ENCODE data around the gene CAMTA1. TPM values are rescaled to one million over a fixed set of nuclear protein-coding genes. Genes with fewer than 3 reads are reported as not detected.

CAMTA1 gene
- total and polyA plus RNA-seq, 4 donors = 78.7 to 438 (median 173) TPM

GRCh38 chr1:7497107-7497637 is 711.9 kb downstream of the CAMTA1 start:
- WGBS, 2 donors = 88 to 89% methylated on average over 12 of the region's 12 CpGs
- DNase-seq (no peak), ATAC-seq (ENCODE audit: low FRiP score) (no peak)
- Histone ChIP-seq H3K27me3 (ENCODE audit: control insufficient read depth in 1 of 2, insufficient read depth in 2 of 2, low read length in 1 of 2) (no peaks in the 10 kb centered on the region), H3K27ac (ENCODE audit: low read depth in 1 of 2, low read length in 2 of 2) (no peak overlapping the region), H3K4me3 (ENCODE audit: low read length in 2 of 2) (no peak overlapping the region), H3K36me3 (ENCODE audit: control insufficient read depth in 1 of 2, insufficient read depth in 2 of 2, low read length in 1 of 2) (no peaks in the 10 kb centered on the region), H3K4me1 (ENCODE audit: control insufficient read depth in 1 of 2, insufficient read depth in 2 of 2, low read length in 2 of 2) (no peaks in the 10 kb centered on the region), H3K9me3 (ENCODE audit: control insufficient read depth, low read length) (no peaks in the 10 kb centered on the region)
- intact Hi-C loops (cut with DNase I) = no loop called here

- no peak overlapping the region for H3K4me3 ChIP-seq (ENCODE audit: low read length in 2 of 2)
- no peak overlapping the region for H3K27ac ChIP-seq (ENCODE audit: low read depth in 1 of 2, low read length in 2 of 2)
- intact Hi-C loops (cut with DNase I) = no loop called here
- no peaks in the 10 kb centered on the region for H3K36me3 ChIP-seq (ENCODE audit: control insufficient read depth in 1 of 2, insufficient read depth in 2 of 2, low read length in 1 of 2)
- 86 to 89% methylated on average over 22 of the region's 22 CpGs for WGBS, 2 donors
- H3K9me3 ChIP-seq (ENCODE audit: control insufficient read depth, low read length) = no peaks in the 10 kb centered on the region
- H3K4me1 ChIP-seq (ENCODE audit: control insufficient read depth in 1 of 2, insufficient read depth in 2 of 2, low read length in 2 of 2) = no peaks in the 10 kb centered on the region
- H3K27me3 ChIP-seq (ENCODE audit: control insufficient read depth in 1 of 2, insufficient read depth in 2 of 2, low read length in 1 of 2) = no peaks in the 10 kb centered on the region
- no peak for ATAC-seq (ENCODE audit: low FRiP score)
- DNase-seq = no peak
Observed at GRCh38 chr1:7500381-7501083, 715.3 kb downstream of the CAMTA1 start.

- no peaks in the 10 kb centered on the region for H3K4me1 ChIP-seq (ENCODE audit: control insufficient read depth in 1 of 2, insufficient read depth in 2 of 2, low read length in 2 of 2)
- ATAC-seq (ENCODE audit: low FRiP score) (no peak), DNase-seq (no peak)
- H3K27ac ChIP-seq (ENCODE audit: low read depth in 1 of 2, low read length in 2 of 2) = no peak overlapping the region
- H3K27me3 ChIP-seq (ENCODE audit: control insufficient read depth in 1 of 2, insufficient read depth in 2 of 2, low read length in 1 of 2) = no peaks in the 10 kb centered on the region
- intact Hi-C loops (cut with DNase I) = no loop called here
- 82 to 91% methylated on average over 10 of the region's 10 CpGs for WGBS, 2 donors
- no peaks in the 10 kb centered on the region for H3K36me3 ChIP-seq (ENCODE audit: control insufficient read depth in 1 of 2, insufficient read depth in 2 of 2, low read length in 1 of 2)
- H3K9me3 ChIP-seq (ENCODE audit: control insufficient read depth, low read length) = no peaks in the 10 kb centered on the region
- H3K4me3 ChIP-seq (ENCODE audit: low read length in 2 of 2) = no peak overlapping the region
Observed at GRCh38 chr1:7501084-7501491, 715.8 kb downstream of the CAMTA1 start.

- H3K4me3 ChIP-seq (ENCODE audit: low read length in 2 of 2) = no peak overlapping the region
- H3K36me3 ChIP-seq (ENCODE audit: control insufficient read depth in 1 of 2, insufficient read depth in 2 of 2, low read length in 1 of 2) = no peaks in the 10 kb centered on the region
- WGBS, 2 donors = 67 to 68% methylated on average over 15 of the region's 15 CpGs
- intact Hi-C loops (cut with DNase I) = no loop called here
- no peaks in the 10 kb centered on the region for H3K9me3 ChIP-seq (ENCODE audit: control insufficient read depth, low read length)
- no peak overlapping the region for H3K27ac ChIP-seq (ENCODE audit: low read depth in 1 of 2, low read length in 2 of 2)
- ATAC-seq (ENCODE audit: low FRiP score) (no peak), DNase-seq (no peak)
- H3K4me1 ChIP-seq (ENCODE audit: control insufficient read depth in 1 of 2, insufficient read depth in 2 of 2, low read length in 2 of 2) = no peaks in the 10 kb centered on the region
- H3K27me3 ChIP-seq (ENCODE audit: control insufficient read depth in 1 of 2, insufficient read depth in 2 of 2, low read length in 1 of 2) = no peaks in the 10 kb centered on the region
Observed at GRCh38 chr1:7501723-7502603, 716.7 kb downstream of the CAMTA1 start.

DNA sequence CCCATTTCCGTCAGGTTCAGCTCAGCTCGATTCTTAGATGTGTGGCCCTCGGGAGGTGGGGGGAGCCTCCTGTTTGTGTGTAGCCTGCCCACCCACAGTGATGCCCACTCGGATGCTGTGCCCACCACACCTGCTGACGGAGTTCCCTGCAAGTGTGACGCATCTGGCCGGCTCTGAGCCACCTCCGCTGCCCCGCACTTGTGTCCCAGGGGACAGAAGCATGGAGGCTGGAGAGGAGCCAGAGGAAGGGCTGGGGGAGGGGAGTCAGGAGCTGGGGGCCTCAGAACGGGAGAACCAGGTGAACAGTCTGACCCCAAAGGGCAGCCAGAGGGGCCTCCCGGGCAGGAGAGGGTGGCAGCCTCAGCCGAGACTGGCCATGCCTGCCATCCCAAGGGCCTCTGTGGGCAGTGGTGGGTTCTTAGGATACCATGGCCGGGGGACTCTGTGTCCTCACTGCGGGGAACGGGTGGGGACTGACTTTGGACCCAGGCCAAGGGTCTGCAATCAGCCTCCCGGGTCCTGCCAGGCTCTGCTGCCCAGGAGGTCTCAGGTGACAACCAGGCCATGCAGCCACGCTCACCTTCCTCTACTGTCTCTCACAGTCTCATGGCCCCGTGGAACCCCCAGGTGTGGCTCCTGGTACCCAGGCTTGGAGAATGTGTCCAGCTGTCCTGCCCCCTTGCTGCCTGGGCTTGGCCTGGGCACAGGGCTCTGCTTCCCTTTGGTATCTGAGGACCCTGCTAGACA is 718.6 kb downstream of the CAMTA1 start:
- Histone ChIP-seq H3K4me1 (ENCODE audit: control insufficient read depth in 1 of 2, insufficient read depth in 2 of 2, low read length in 2 of 2) (no peaks in the 10 kb centered on the region), H3K4me3 (ENCODE audit: low read length in 2 of 2) (no peak overlapping the region), H3K36me3 (ENCODE audit: control insufficient read depth in 1 of 2, insufficient read depth in 2 of 2, low read length in 1 of 2) (no peaks in the 10 kb centered on the region), H3K27ac (ENCODE audit: low read depth in 1 of 2, low read length in 2 of 2) (no peak overlapping the region), H3K27me3 (ENCODE audit: control insufficient read depth in 1 of 2, insufficient read depth in 2 of 2, low read length in 1 of 2) (no peaks in the 10 kb centered on the region), H3K9me3 (ENCODE audit: control insufficient read depth, low read length) (no peaks in the 10 kb centered on the region)
- ATAC-seq (ENCODE audit: low FRiP score) = no peak
- intact Hi-C loops (cut with DNase I) = no loop called here
- WGBS, 2 donors = 78 to 79% methylated on average over 18 of the region's 18 CpGs
- DNase-seq = peak in 1 of 2 donors; percentile 58

DNA sequence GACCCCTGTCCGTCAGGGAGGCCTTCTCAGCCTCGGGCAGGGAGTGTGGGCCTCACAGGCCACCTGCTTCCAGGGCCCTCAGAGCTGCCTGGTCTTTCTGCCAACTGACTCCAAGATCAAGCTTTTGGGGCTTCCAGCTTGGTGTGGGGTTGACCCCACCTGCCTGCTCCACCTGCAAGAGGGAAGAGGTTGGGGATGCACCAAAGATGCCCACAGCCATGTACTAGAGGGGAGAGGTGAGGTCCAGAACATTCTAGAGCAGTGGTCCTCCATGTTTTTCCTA is 719.1 kb downstream of the CAMTA1 start:
- 92 to 97% methylated on average over 2 of the region's 2 CpGs for WGBS, 2 donors
- H3K4me3 ChIP-seq (ENCODE audit: low read length in 2 of 2) = no peak overlapping the region
- H3K36me3 ChIP-seq (ENCODE audit: control insufficient read depth in 1 of 2, insufficient read depth in 2 of 2, low read length in 1 of 2) = no peaks in the 10 kb centered on the region
- H3K4me1 ChIP-seq (ENCODE audit: control insufficient read depth in 1 of 2, insufficient read depth in 2 of 2, low read length in 2 of 2) = no peaks in the 10 kb centered on the region
- no peaks in the 10 kb centered on the region for H3K9me3 ChIP-seq (ENCODE audit: control insufficient read depth, low read length)
- no peaks in the 10 kb centered on the region for H3K27me3 ChIP-seq (ENCODE audit: control insufficient read depth in 1 of 2, insufficient read depth in 2 of 2, low read length in 1 of 2)
- no peak overlapping the region for H3K27ac ChIP-seq (ENCODE audit: low read depth in 1 of 2, low read length in 2 of 2)
- ATAC-seq (ENCODE audit: low FRiP score) (no peak), DNase-seq (peak in 1 of 2 donors; percentile 49)
- intact Hi-C loops (cut with DNase I) = no loop called here

- no peak for ATAC-seq (ENCODE audit: low FRiP score)
- H3K4me1 ChIP-seq (ENCODE audit: control insufficient read depth in 1 of 2, insufficient read depth in 2 of 2, low read length in 2 of 2) = no peaks in the 10 kb centered on the region
- 88 to 89% methylated on average over 14 of the region's 14 CpGs for WGBS, 2 donors
- peak in 1 of 2 donors; percentile 65 for DNase-seq
- H3K27me3 ChIP-seq (ENCODE audit: control insufficient read depth in 1 of 2, insufficient read depth in 2 of 2, low read length in 1 of 2) = no peaks in the 10 kb centered on the region
- H3K36me3 ChIP-seq (ENCODE audit: control insufficient read depth in 1 of 2, insufficient read depth in 2 of 2, low read length in 1 of 2) = no peaks in the 10 kb centered on the region
- intact Hi-C loops (cut with DNase I) = no loop called here
- no peaks in the 10 kb centered on the region for H3K9me3 ChIP-seq (ENCODE audit: control insufficient read depth, low read length)
- H3K4me3 ChIP-seq (ENCODE audit: low read length in 2 of 2) = no peak overlapping the region
- H3K27ac ChIP-seq (ENCODE audit: low read depth in 1 of 2, low read length in 2 of 2) = no peak overlapping the region
Observed at GRCh38 chr1:7505094-7505770, 720.0 kb downstream of the CAMTA1 start.

- no peak for DNase-seq
- no peaks in the 10 kb centered on the region for H3K36me3 ChIP-seq (ENCODE audit: control insufficient read depth in 1 of 2, insufficient read depth in 2 of 2, low read length in 1 of 2)
- no peaks in the 10 kb centered on the region for H3K4me1 ChIP-seq (ENCODE audit: control insufficient read depth in 1 of 2, insufficient read depth in 2 of 2, low read length in 2 of 2)
- no peak for ATAC-seq (ENCODE audit: low FRiP score)
- intact Hi-C loops (cut with DNase I) = no loop called here
- no peaks in the 10 kb centered on the region for H3K9me3 ChIP-seq (ENCODE audit: control insufficient read depth, low read length)
- no peak overlapping the region for H3K4me3 ChIP-seq (ENCODE audit: low read length in 2 of 2)
- WGBS, 2 donors = 79 to 84% methylated on average over 16 of the region's 16 CpGs
- H3K27ac ChIP-seq (ENCODE audit: low read depth in 1 of 2, low read length in 2 of 2) = no peak overlapping the region
- no peaks in the 10 kb centered on the region for H3K27me3 ChIP-seq (ENCODE audit: control insufficient read depth in 1 of 2, insufficient read depth in 2 of 2, low read length in 1 of 2)
Observed at GRCh38 chr1:7505771-7506453, 720.7 kb downstream of the CAMTA1 start.
